ENCODE results near the gene FAM13B.
A peak's percentile ranks its signal among the peaks of the same experiment; 100 is the strongest.

The FAM13B gene

DNA sequence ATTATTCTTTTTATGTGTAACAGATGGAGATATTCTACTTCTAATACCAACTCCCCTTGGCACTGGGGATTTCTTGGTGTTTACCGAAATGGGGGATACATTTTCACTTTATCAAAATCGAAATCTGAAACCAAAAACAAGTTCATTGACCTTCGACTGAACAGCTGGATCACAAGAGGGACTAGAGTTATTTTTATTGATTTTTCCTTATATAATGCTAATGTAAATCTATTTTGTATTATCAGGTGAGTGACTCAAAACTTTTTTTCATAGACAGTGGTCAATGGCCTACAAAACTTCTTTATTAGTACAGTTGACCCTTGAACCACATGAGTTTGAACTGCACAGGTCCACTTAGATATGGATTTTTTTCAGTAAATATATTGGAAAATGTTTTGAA, 133.4 kb downstream of the FAM13B start:
- DNase-seq (ENCODE audit: low spot score), result no peak

DNA sequence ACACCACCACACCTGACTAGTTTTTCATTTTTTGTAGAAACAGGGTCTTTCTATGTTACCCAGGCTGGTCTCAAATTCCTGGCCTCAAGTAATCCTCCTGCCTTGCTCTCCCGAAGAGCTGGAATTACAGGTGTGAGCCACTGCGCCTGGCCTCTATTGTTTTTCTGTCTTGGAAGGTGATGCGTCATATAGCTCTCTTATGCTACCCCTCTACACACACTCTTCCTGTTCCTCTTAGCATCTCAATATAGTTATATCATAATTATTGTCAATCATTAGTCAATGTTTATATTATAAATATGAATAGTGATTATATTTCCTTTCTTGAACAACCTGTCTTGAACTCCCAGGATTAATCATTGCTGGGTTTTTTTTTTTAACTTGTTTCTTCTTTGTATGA, 136.3 kb downstream of the FAM13B start:
- no peak for DNase-seq (ENCODE audit: low spot score)

DNA sequence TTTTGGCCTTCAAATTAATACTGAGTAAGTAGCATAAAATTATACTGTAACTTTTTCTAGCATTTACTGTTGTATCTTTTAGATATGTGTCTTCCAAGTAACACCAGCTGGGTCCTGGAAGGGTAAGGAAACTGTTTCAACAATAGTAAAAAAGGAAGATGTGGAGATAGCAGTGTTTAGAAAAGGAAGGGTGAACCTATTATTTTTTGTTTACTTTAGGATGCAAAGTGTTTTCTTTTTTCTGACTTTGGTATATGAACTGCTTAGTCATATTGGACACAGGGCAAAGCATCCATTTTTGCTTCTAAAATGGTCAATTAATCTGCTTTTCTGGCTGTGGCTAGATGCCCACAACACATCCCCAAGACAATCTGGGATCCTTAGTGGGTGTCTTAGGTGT, 138.3 kb downstream of the FAM13B start:
- no peak for DNase-seq (ENCODE audit: low spot score)

DNA sequence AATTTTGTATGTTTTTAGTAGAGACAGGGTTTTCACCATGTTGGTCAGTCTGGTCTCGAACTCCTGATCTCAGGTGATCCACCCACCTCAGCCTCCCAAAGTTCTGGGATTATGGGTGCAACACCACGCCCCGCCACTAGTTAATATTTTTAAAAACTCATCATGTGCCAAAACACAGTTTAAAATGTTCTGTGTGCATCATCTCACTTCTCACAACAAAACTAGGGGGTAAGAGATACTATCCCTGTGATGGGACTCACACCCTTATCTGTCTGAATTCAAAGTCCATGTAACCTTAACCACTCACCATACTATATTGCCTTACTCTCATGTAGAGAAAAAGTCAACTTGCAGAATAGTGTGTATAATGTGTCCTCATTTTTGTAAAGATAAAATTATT, 141.0 kb downstream of the FAM13B start:
- DNase-seq (ENCODE audit: low spot score), result no peak

DNA sequence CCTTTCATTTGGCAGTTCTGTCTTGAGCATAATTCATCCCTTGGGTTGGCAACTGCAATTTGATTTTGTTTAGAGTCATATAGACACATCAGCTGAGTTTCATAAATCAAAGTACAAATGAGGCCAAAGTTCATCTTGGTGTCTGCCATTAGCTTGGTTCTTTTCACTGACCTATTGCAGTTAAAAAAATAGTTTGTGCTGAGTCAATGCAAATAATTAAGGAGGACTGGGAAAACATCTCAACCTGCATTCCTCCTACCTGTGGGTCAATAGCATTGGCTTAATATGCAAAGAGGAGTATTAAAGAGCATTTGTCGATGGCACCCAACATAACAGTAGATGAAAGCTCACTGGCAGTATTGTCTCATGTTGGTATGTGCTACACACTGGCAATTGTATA, 142.0 kb downstream of the FAM13B start:
- DNase-seq (ENCODE audit: low spot score), result no peak

DNA sequence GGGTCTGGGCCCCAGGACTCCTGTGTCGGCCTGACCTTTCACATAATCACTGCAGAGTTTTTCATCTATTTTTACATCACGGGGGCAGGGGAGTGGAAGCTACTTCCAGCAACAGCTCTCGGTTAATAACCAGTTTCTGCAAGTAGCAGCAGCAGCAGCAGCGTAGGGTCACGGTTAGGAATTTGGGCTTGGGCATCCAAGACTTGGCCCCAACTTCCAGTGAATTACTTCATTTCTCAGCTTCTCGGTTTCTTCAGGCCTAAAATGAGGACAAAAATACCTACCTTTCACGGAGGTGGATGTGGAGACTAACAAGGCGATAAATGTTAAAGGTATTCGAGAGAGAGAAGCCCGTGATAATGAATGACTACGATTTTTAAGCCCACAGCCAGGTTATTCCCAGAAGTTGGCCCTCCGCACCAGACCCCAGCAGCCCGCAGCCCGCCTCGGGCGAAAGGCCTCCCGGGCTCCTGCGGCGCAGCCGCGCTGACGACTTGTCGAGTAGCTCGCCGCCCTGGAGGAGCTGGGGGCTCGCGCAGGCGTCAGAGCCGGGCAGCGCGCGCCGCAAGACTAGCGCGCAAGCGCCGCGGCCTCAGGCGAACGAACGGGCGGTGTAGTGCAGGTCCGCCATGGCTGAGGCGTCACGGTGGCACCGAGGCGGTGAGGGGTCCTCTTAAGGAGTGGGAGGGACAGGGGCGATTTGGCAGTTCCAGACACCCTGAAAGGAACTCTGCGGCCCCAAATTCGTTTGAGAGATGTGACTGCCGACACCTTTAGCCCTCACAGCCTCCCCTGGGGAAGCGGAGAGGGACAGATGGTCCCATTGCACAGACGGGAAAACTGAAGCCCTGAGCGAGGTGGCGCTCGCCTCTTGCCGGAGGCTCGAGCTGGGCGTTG, 143.8 kb downstream of the FAM13B start, which contains the start of gene PKD2L2:
TSS of gene PKD2L2 (plus strand) at position 595 of the 897 bp plus-strand sequence. CDS start at position 630, 35 bp downstream.
- peak; percentile 80 for DNase-seq (ENCODE audit: low spot score)

DNA sequence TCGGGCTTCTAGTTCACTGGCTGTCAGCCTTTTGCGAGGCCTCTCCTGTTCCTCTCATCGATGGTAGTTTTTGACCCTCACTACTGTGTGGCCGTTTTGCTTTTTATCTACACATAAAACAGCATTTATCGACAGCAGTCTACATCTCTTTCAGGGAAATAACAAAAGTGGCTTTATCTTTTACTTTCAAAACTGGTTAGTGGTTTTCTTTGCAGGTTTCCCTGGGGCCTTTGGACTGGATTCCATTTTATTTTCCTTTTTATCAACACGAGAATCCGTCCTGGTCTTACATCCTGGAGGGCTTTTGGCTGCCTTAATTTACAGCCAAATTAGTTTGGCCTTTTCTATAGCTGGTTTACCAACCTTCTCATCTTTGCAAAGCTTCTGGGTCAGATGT, 144.4 kb downstream of the FAM13B start:
- DNase-seq (ENCODE audit: low spot score), result no peak
